CD4-positive, alpha-beta T cell treated with Interferon alpha-2 for 1 hour (primary cell): ENCODE data around the gene HARBI1.
"Not testable (repeated sequence)": the region's sequence is repeated elsewhere in the genome, so short reads cannot be mapped to it uniquely, and the experiment has no call there.

ENCODE experiments used
- DNase-seq, 2 donors: peaks; one replicate each; pipeline ENCODE4 v3.0.0-alpha.2; 2020 to 2022

The HARBI1 gene

DNA sequence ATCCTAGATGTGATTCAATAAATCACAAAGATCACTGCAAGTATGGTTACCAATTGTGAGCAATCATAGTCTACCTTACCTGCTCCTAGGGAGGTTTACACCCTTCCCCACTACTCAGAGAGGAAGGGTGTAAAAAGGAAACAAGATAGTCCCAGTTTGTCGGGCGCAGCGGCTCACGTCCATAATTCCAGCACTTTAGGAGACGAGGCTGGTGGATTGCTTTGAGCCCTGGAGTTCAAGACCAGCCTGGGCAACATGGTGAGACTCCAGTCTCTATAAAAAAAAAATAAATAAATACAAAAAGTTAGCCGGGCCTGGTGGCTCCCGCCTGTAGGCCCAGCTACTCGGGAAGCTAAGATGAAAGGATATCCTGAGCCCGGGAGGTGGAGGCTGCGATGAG lies 22.2 kb downstream of the HARBI1 start:
- DNase-seq, result no peak

GRCh38 chr11:46594374-46594700 lies 22.7 kb downstream of the HARBI1 start:
- DNase-seq, result no peak

- peak; percentile 78 to 87 for DNase-seq
Measured at GRCh38 chr11:46593550-46594373, 23.3 kb downstream of the HARBI1 start, which contains the start of gene AMBRA1. AMBRA1 (minus strand) TSS chr11:46594023; CDS start chr11:46548380, 45,643 bp downstream.

DNA sequence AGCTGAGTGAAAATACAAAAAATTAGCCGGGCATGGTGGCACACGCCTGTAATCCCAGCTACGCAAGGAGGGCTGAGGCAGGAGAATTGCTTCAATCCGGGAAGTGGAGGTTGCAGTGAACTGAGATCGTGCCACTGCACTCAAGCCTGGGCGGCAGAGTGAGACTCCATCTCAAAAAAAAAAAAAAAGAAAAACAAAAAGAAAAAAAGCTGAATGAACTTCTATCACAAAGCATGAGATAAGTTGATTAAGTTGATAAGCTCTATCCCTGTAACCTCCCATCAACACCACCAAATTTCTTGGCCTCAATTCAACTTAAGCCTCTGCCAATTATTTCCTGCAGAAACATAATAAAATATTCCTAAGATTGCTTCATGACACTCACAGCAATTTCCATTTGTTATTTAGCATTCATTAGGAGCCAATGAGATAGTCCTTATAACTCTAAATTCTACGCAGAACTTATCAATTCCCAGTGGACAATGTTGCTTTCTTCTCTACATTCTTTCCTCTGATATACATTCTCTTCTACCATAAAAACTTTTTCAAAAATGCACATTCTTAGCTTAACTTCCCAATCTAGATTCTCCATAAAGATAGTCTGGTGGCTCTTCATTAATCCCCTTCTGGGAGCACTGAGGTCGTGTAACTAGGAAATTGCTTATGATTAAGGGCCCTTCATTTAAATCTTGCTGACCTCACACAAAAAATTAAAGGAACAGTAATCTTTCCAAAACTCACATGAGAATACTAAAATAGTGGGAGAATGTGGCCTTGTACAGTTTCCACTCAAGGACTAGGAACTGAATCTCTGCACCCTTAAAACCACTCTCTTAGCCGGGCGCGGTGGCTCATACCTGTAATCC lies 26.1 kb downstream of the HARBI1 start:
- no peak for DNase-seq

GRCh38 chr11:46588915-46589314 lies 28.1 kb downstream of the HARBI1 start:
- no peak for DNase-seq

DNA sequence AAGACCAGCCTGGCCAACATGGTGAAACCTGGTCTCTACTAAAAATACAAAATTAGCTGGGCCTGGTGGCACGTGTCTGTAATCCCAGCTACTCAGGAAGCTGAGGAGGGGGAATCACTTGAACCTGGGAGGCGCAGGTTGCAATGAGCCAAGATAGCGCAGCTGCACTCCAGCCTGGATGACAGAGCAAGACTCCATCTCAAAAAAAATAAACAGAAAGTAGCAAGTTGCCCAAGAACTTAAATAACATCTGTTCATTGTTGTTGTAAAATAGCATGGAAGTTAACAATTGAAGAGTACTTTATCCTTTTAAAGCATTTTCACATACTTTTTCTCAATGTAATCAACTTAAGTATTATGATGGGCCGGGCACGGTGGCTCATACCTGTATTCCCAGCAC lies 28.9 kb downstream of the HARBI1 start:
- DNase-seq, result no peak

DNA sequence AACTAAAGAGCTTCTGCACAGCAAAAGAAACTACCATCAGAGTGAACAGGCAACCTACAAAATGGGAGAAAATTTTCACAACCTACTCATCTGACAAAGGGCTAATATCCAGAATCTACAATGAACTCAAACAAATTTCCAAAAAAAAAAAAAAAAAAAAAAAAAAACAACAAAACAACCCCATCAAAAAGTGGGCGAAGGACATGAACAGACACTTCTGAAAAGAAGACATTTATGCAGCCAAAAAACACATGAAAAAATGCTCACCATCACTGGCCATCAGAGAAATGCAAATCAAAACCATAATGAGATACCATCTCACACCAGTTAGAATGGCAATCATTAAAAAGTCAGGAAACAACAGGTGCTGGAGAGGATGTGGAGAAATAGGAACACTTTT lies 33.5 kb downstream of the HARBI1 start:
- DNase-seq, result not testable (repeated sequence)

DNA sequence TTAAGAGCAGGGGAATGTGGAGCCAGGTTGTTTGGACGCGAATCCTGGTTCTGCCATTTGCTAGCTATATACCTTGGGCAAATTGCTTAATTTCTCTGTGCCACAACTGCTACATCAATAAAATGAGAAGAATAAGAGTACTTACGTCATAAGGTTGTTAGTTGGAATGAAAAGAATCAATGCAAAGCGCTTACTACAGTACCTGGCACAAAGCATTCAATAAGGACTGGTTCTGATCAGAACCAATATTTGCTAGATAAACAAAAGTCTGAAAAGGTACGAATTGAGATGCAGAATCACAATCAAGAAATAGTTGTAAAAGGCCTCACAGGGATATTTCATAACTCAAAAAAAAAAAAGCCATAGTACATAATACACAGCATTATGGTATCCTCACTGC lies 34.4 kb downstream of the HARBI1 start:
- no peak for DNase-seq

DNA sequence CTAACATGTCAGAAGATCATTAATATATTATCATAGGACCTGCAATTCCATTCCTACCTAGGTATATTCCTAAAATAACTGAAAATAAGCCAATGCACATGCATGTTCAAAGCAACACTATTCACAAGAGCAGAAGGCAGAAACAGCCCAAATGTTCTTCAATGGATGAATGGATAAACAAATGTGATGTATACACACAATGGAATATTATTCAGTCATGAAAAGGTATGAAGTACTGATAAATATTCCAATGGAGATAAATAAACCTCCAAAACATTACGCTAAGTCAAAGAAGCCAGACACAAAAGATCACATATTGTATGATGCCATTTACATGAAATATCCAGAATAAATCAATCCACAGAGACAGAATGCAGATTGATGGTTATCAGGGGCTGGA lies 40.0 kb downstream of the HARBI1 start:
- no peak for DNase-seq

- DNase-seq, result no peak
Measured at GRCh38 chr11:46574656-46575055, 42.4 kb downstream of the HARBI1 start.

DNA sequence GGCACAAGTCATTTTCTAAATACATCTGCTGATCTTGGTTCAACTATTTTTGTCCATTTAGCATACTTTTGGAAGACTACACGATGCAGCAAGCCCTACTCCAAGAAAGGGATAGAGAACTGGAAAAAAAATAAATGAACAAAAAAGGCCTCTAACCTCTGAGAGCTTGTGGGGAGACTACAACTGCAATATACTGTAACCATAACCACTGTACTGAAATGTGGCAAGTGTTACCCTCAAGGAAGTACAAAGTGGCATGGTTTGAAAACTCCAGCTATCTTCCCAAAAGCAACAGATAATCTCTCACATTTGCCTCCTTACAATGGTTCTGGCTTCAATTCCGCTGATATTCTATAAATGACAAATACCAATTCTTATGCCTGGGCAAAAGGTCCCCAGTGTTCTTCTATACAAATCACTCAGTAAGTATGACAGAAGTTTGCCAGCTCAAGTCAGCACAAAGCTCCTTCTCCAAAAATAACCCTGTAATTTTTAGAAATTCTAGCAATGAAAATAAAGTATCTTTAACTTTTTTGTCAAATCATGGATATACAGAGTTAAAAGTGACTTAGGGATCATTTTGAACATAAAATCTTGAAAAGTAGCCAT lies 46.1 kb downstream of the HARBI1 start:
- no peak for DNase-seq

DNA sequence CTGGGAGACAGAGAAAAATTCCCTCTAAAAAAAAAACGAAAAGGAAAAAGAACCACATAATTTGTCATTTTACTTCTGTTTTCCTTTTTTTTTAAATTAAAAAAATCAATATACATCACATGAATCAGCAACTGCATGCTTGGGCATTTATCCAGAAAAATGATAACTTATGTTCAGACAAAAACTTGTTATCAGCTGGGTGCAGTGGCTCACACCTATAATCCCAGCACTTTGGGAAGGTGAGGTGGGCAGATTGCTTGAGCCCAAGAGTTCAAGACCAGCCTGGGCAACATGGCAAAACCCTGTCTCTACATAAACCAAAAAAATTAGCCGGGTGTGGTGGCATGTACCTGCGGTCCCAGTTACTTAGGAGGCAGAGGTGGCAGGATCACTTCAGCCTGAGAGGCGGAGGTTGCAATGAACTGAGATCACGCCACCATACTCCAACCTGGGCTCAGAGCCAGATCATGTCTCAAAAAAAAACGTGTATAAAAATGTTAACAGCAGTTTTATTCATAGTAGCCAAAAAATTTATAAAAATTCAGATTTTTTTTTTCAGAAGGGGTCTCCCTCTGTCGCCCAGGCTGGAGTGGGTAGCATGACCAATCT lies 51.7 kb downstream of the HARBI1 start:
- no peak for DNase-seq

GRCh38 chr11:46564459-46564858 lies 52.6 kb downstream of the HARBI1 start:
- no peak for DNase-seq

- DNase-seq, result no peak
Measured at GRCh38 chr11:46562527-46562926, 54.5 kb downstream of the HARBI1 start.

- peak; percentile 24 to 70 for DNase-seq
Measured at GRCh38 chr11:46560300-46560991, 56.6 kb downstream of the HARBI1 start.

DNA sequence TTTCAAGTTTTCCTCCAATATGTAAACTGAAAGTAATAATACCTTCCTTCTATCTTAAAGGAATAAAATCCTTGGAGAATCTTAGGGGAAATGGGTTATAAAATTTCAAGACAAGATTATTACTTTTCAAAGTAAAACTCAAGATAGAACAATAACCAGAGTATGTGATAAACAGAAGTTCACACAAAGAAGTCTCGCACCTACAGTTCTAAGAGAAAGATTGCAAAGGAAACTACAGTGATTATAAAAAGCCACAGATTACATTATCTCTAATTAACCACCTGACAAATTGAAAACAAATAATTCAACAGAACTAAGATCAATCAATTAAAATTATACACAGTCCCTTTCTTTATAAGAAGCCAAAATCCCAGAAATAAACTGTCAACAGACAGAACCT lies 57.2 kb downstream of the HARBI1 start:
- DNase-seq, result peak in 1 of 2 donors; percentile 21

GRCh38 chr11:46557684-46558151 lies 59.3 kb downstream of the HARBI1 start:
- no peak for DNase-seq

- peak in 1 of 2 donors; percentile 36 for DNase-seq
Measured at GRCh38 chr11:46555267-46556054, 61.6 kb downstream of the HARBI1 start.

DNA sequence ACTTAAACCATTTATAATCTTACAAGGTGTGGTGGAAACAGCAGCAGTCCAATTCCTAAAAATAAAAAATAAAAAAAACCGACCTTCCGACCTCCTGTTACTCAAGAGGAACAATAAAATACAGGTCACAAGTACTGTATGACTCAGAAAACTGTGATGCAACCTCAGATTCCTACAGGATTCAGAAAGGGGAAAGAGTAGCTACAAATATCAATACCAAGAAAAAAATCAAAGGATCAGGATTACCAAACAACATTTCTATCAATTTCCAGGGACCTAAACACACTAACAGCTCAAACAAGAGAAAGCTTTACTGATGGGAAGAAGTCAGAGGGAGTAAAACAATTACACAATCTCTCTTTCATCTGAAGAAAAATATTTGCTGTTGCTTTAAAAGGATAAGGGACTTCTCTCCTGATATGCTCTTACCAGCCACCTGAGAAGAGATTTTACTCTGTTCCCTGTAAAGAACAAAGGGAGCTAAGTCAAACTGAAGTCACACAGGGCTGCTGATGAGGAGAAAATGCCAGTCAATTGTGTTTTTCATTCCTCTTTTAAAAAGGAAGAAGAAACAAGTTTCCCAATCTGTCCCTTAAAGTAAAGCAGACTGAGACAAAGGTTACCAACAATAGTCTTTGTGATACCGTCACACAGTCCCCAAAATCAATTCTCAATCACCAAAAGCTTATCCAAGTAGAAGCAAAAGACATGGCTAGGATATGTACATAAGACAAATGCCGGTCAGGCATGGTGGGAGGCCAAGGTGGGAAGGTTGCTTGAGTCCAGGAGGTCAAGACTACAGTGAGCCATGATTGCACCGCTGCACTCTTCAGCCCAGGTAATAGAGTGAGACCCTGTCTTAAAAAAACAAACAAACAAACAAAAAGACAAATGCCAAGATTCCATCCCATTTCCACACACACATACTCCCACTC lies 62.5 kb downstream of the HARBI1 start:
- DNase-seq, result no peak

- no peak for DNase-seq
Measured at GRCh38 chr11:46553814-46554212, 63.2 kb downstream of the HARBI1 start.
